Upper lobe of right lung (tissue), 1 donor: ENCODE measurements around the gene GABRG3. TPM values are rescaled to one million over a fixed set of nuclear protein-coding genes. Genes with fewer than 3 reads are reported as not detected.

Source experiments
- ATAC-seq: fragments of 200-7000 bp; cut with Tn5 transposase; one replicate; pipeline ENCODE4 v1.9.1; 2020; ENCODE audit warnings: mild to moderate bottlenecking, moderate library complexity
- DNase-seq: peaks from one replicate; pipeline ENCODE4 v3.0.0-alpha.2; 2020
- H3K27ac ChIP-seq: fragments of 200-600 bp; one replicate; pipeline ENCODE4 v1.8.0; 2022
- H3K27me3 ChIP-seq: fragments of 200-600 bp; one replicate; pipeline ENCODE4 v1.8.0; 2022; ENCODE audit warnings: mild to moderate bottlenecking
- H3K36me3 ChIP-seq: fragments of 200-600 bp; one replicate; pipeline ENCODE4 v1.8.0; 2022
- H3K4me1 ChIP-seq: fragments of 200-600 bp; one replicate; pipeline ENCODE4 v1.8.0; 2022
- H3K4me3 ChIP-seq: fragments of 200-600 bp; one replicate; pipeline ENCODE4 v1.8.0; 2022; ENCODE audit warnings: mild to moderate bottlenecking
- H3K9me3 ChIP-seq: fragments of 200-600 bp; one replicate; pipeline ENCODE4 v1.8.0; 2022
- CTCF ChIP-seq: fragments of 200-600 bp; IDR thresholded peaks from one replicate; pipeline ENCODE4 v1.8.0; 2022; ENCODE audit warnings: antibody characterized with exemption
- intact Hi-C: fragments of 100-400 bp; cut with DNase I; formaldehyde crosslinking; loops from one replicate; pipeline ENCODE4 v1.11.0; 2022
- total RNA-seq: library from RNA; stranded (reverse); fragmentation: NEBNext Ultra II Directional; extraction: Animal tissue kit (Norgen Biotek cat#: 25700); gene quantifications from one replicate; pipeline ENCODE4 v1.2.1, GENCODE V29; 2021
- donor health status: DM: no; HTN: yes; CAD: no; lungs with severe emphysema.

GABRG3 gene
- total RNA-seq, 1 donor from 2014 or later = not detected

- intact Hi-C loops = no loop called here
- no peaks in the 10 kb centered on the region for H3K27me3 ChIP-seq
- H3K36me3 ChIP-seq = no peaks in the 10 kb centered on the region
- ATAC-seq (no peak), DNase-seq (no peak)
- H3K4me1 ChIP-seq = no peaks in the 10 kb centered on the region
- no peaks in the 10 kb centered on the region for H3K9me3 ChIP-seq
- TF ChIP-seq CTCF = no peak
- no peak overlapping the region for H3K4me3 ChIP-seq
- no peak overlapping the region for H3K27ac ChIP-seq
Observed at GRCh38 chr15:27498700-27499099, 527.7 kb downstream of the GABRG3 start.

DNA sequence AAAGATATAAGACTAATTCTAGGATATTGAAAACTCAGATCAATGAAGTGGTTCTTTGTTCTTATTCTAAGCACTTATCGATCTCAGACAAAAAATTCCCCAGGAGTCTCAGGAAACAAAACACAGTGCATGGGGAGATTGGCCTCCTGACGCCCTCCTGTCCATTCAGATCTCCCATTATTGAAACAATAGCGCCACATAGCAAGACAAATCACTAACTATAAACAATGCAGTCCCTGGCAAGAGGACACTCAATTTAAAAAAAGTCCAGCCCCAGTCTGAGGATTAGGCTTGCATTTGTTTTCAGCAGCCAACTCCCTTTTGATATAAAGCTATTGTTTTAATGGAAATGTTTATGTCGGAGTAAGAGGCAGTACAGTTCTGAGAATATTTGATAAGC lies 528.2 kb downstream of the GABRG3 start:
- Histone ChIP-seq H3K27me3 (no peaks in the 10 kb centered on the region), H3K4me3 (no peak overlapping the region), H3K36me3 (no peaks in the 10 kb centered on the region), H3K9me3 (no peaks in the 10 kb centered on the region), H3K27ac (no peak overlapping the region), H3K4me1 (no peaks in the 10 kb centered on the region)
- ATAC-seq = no peak
- no peak for DNase-seq
- TF ChIP-seq CTCF = no peak
- intact Hi-C loops = no loop called here

DNA sequence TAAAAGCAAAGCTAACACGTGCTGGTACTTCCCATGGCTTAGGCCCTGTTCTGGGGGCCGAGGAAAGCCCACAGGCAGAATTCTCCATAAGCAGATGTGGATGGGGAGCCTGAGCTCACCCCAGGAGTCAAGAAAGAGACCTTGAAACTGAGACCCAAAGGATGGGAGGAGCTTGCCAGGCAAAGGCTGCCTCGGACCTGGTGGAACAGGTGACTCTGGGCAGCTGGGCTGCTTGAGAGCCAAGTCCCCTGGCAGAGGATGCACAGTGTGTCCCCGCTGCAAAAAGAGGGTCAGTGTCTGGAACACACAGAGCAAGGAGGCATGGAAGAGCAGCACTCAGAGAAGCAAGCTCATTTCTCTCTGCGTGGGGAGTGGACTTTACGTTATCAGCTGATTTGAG lies 528.7 kb downstream of the GABRG3 start:
- intact Hi-C loops = no loop called here
- no peaks in the 10 kb centered on the region for H3K9me3 ChIP-seq
- H3K4me3 ChIP-seq = no peak overlapping the region
- H3K27me3 ChIP-seq = no peaks in the 10 kb centered on the region
- DNase-seq = no peak
- no peak for TF ChIP-seq CTCF
- H3K36me3 ChIP-seq = no peaks in the 10 kb centered on the region
- no peak for ATAC-seq
- H3K27ac ChIP-seq = no peak overlapping the region
- H3K4me1 ChIP-seq = no peaks in the 10 kb centered on the region

DNA sequence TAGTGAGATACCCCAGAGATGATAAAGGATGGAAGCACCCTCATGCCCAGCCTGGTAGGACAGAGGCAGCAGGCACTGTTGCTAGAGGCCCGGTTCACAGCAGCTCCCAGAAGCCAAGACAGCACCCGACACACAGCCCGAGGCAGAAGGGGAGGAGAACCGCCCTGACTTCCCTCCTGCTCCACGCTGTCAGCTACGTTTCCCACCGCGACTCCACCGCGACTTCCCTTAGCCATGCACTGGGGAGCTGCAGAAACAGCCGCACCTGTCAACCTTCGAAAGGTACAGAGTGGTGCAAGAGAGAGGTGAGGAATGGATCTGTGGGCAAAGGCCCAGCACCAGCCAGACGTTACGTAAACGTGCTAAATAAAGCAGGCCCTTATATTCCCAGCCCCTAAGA lies 529.2 kb downstream of the GABRG3 start:
- no peak overlapping the region for H3K4me3 ChIP-seq
- no peaks in the 10 kb centered on the region for H3K9me3 ChIP-seq
- H3K36me3 ChIP-seq = no peaks in the 10 kb centered on the region
- intact Hi-C loops = no loop called here
- no peak for DNase-seq
- H3K27ac ChIP-seq = no peak overlapping the region
- H3K27me3 ChIP-seq = no peaks in the 10 kb centered on the region
- no peak for ATAC-seq
- no peak for TF ChIP-seq CTCF
- no peaks in the 10 kb centered on the region for H3K4me1 ChIP-seq

DNA sequence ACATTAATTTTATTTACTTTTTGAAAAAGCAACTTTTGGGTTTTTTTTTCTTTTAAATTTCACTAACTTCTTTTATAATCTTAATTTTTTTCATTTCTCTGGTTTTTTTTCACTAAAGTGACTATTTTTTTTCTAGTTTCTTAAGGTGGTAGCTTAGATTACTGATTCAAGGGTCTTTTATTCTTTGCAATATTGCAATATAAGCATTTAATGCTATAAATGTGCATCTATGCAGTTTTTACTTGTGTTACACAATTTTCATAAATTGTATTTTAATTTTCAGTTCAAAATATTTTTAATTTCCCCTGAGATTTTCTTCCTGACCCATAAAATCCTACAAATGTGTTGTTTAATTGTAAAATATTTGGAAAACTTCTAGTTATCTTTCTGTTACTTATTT lies 535.8 kb downstream of the GABRG3 start:
- intact Hi-C loops = no loop called here
- Histone ChIP-seq H3K36me3 (no peaks in the 10 kb centered on the region), H3K9me3 (peaks cover 6% of the 10 kb centered on the region), H3K4me1 (no peaks in the 10 kb centered on the region), H3K27ac (no peak overlapping the region), H3K27me3 (no peaks in the 10 kb centered on the region), H3K4me3 (no peak overlapping the region)
- ATAC-seq (no peak), DNase-seq (no peak)
- TF ChIP-seq CTCF = no peak

GRCh38 chr15:27509014-27509413 lies 538.0 kb downstream of the GABRG3 start:
- no peak for TF ChIP-seq CTCF
- peaks cover 6% of the 10 kb centered on the region for H3K9me3 ChIP-seq
- no peak overlapping the region for H3K27ac ChIP-seq
- H3K4me3 ChIP-seq = no peak overlapping the region
- no peaks in the 10 kb centered on the region for H3K27me3 ChIP-seq
- no peak for ATAC-seq
- no peaks in the 10 kb centered on the region for H3K36me3 ChIP-seq
- no peak for DNase-seq
- no peaks in the 10 kb centered on the region for H3K4me1 ChIP-seq
- intact Hi-C loops = no loop called here
